Glutamatergic neuron (in vitro differentiated cells): ENCODE results near the gene NLRP6. TPM values are rescaled to one million over a fixed set of nuclear protein-coding genes. Genes with fewer than 3 reads are reported as not detected.
"Not testable (repeated sequence)": the region's sequence is repeated elsewhere in the genome, so short reads cannot be mapped to it uniquely, and the experiment has no call there.

Experiments used
- DNase-seq: peaks from one replicate; pipeline ENCODE4 v3.0.0; 2022
- H3K27ac Mint-ChIP-seq: one replicate; pipeline ENCODE4 v1.8.0; 2020; ENCODE audit warnings: mild to moderate bottlenecking, mixed read lengths, inconsistent platforms; ENCODE audit not compliant: unreplicated experiment
- H3K27me3 Mint-ChIP-seq: one replicate; pipeline ENCODE4 v1.8.0; 2020; ENCODE audit warnings: mild to moderate bottlenecking, moderate library complexity, mixed read lengths, inconsistent platforms; ENCODE audit not compliant: unreplicated experiment
- H3K36me3 Mint-ChIP-seq: one replicate; pipeline ENCODE4 v1.8.0; 2020; ENCODE audit warnings: mild to moderate bottlenecking, mixed read lengths, inconsistent platforms; ENCODE audit not compliant: unreplicated experiment
- H3K4me1 Mint-ChIP-seq: one replicate; pipeline ENCODE4 v1.8.0; 2020; ENCODE audit warnings: mild to moderate bottlenecking, low read depth, mixed read lengths, inconsistent platforms; ENCODE audit not compliant: unreplicated experiment
- H3K4me3 Mint-ChIP-seq: one replicate; pipeline ENCODE4 v1.8.0; 2020; ENCODE audit warnings: mild to moderate bottlenecking, mixed read lengths, inconsistent platforms; ENCODE audit not compliant: unreplicated experiment
- H3K9me3 Mint-ChIP-seq: one replicate; pipeline ENCODE4 v1.8.0; 2020; ENCODE audit warnings: mild to moderate bottlenecking, moderate library complexity, mixed read lengths, inconsistent platforms; ENCODE audit not compliant: unreplicated experiment
- CTCF ChIP-seq: fragments of 200-600 bp; sonication (generic); IDR thresholded peaks from one replicate; pipeline ENCODE4 v1.5.0; 2021; ENCODE audit not compliant: partially characterized antibody, unreplicated experiment
- total RNA-seq: library from RNA; stranded (reverse); fragmentation: NEBNext Ultra II Directional; extraction: Animal tissue kit (Norgen Biotek cat#: 25700); gene quantifications from one replicate; pipeline ENCODE4 v1.2.1, GENCODE V29; 2021; ENCODE audit not compliant: unreplicated experiment

NLRP6 gene
- total RNA-seq, 1 donor from 2014 or later, result not detected

- H3K9me3 Mint-ChIP-seq, result peaks cover 2% of the 10 kb centered on the region
- TF ChIP-seq CTCF, result no peak
- peaks cover 14% of the 10 kb centered on the region for H3K27me3 Mint-ChIP-seq
- H3K4me3 Mint-ChIP-seq, result no peak overlapping the region
- no peak for DNase-seq
- no peaks in the 10 kb centered on the region for H3K36me3 Mint-ChIP-seq
- peaks cover 4% of the 10 kb centered on the region for H3K4me1 Mint-ChIP-seq
- no peak overlapping the region for H3K27ac Mint-ChIP-seq
These were observed 36.9 kb downstream of the NLRP6 start for GRCh38 chr11:315051-315481.

GRCh38 chr11:315516-315994 is 37.3 kb downstream of the NLRP6 start:
- Mint-ChIP-seq H3K36me3 (no peaks in the 10 kb centered on the region), H3K27ac (no peak overlapping the region), H3K9me3 (peaks cover 2% of the 10 kb centered on the region), H3K4me1 (peaks cover 6% of the 10 kb centered on the region), H3K27me3 (peaks cover 16% of the 10 kb centered on the region), H3K4me3 (no peak overlapping the region)
- no peak for TF ChIP-seq CTCF
- DNase-seq, result no peak

GRCh38 chr11:316031-316701 is 38.0 kb downstream of the NLRP6 start:
- H3K4me3 Mint-ChIP-seq, result no peak overlapping the region
- peaks cover 6% of the 10 kb centered on the region for H3K4me1 Mint-ChIP-seq
- no peaks in the 10 kb centered on the region for H3K36me3 Mint-ChIP-seq
- DNase-seq, result no peak
- H3K27ac Mint-ChIP-seq, result no peak overlapping the region
- H3K9me3 Mint-ChIP-seq, result peaks cover 2% of the 10 kb centered on the region
- no peak for TF ChIP-seq CTCF
- peaks cover 18% of the 10 kb centered on the region for H3K27me3 Mint-ChIP-seq

GRCh38 chr11:316891-317301 is 38.7 kb downstream of the NLRP6 start:
- Mint-ChIP-seq H3K4me3 (peak overlapping the region; percentile 20), H3K27me3 (peaks cover 16% of the 10 kb centered on the region), H3K27ac (no peak overlapping the region), H3K9me3 (peaks cover under 1% of the 10 kb centered on the region), H3K36me3 (no peaks in the 10 kb centered on the region), H3K4me1 (peaks cover 5% of the 10 kb centered on the region)
- TF ChIP-seq CTCF, result no peak
- DNase-seq, result no peak

GRCh38 chr11:317668-318404 is 39.6 kb downstream of the NLRP6 start:
- H3K4me3 Mint-ChIP-seq, H3K4me1 Mint-ChIP-seq, DNase-seq, H3K27ac Mint-ChIP-seq, H3K9me3 Mint-ChIP-seq, H3K36me3 Mint-ChIP-seq: not testable (repeated sequence)
- peaks cover 15% of the 10 kb centered on the region for H3K27me3 Mint-ChIP-seq
